ENCODE measurements around the gene NKTR. TPM values are rescaled to one million over a fixed set of nuclear protein-coding genes. Genes with fewer than 3 reads are reported as not detected.

NKTR gene
- total and polyA plus RNA-seq, 2 of the 13 experiments (the other 11 are each of a cell fraction or from before 2014, with no cell fraction given) = 41.3 to 59.6 TPM

DNA sequence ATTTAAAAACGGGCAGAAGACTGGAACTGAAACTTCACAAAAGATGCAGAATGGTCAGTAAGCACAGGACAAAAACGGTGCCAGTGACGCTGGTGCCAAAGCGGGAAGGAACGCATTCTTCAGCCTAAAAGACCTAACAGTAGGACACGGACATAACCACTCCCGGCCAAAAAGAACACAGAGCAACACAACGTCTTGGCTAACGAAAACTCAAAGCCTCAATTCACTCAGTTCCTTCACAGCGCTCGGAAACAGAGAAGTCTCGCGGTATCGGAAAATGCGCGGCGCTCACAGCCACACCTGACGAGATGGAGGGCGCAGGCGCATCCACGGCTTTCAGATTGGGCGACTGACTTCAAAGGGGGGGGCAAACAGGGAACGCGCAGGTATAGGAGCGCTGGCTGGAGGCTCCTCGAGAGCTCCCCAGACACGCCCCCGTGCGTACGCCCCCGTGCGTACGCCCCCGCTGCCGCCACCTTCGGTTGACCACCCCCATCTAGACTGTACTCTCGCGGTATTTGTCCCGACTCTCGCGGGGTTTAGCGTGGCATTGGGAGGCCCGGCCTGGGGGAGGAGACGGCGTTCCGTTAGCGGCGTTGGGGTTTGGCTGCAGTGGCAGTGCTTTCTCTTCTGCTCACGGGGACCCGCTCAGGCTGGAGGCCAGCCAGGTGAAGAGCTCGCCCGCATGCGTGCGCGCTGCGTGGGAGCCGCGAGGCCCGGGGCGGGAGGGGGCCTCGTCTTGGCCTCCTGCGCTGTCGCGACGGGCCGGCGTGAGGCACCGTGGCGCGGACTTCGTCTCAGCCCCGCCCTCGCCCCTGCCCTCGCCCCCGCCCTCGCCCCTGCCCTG is at the start of gene NKTR (continued):
- TF ChIP-seq ZNF496 (CRISPR knock-in tag; IDR thresholded peaks at IDR 0.05; ENCODE audit: insufficient replicate concordance) (no peak), ZNF703 (CRISPR knock-in tag; IDR thresholded peaks at IDR 0.05; ENCODE audit: borderline replicate concordance) (no peak), MBD4 (IDR thresholded peaks at IDR 0.05; ENCODE audit: borderline replicate concordance, low read length) (no peak), MTA3 (CRISPR knock-in tag; IDR thresholded peaks at IDR 0.05) (no peak), FOXC1 (CRISPR knock-in tag; IDR thresholded peaks at IDR 0.05; ENCODE audit: borderline replicate concordance) (peak; percentile 85; the same call in 1 of the 2 replicates), ZBTB3 (CRISPR knock-in tag; IDR thresholded peaks at IDR 0.05; ENCODE audit: borderline replicate concordance, low read depth) (peak; percentile 71), TGIF2 (CRISPR knock-in tag; IDR thresholded peaks at IDR 0.05) (peak; percentile 40; the same call in 1 of the 2 replicates), MTF1 (CRISPR knock-in tag; IDR thresholded peaks at IDR 0.05) (no peak), NCOA2 (CRISPR knock-in tag; IDR thresholded peaks at IDR 0.05) (no peak), ZFP62 (CRISPR knock-in tag; IDR thresholded peaks at IDR 0.05) (no peak), ZNF7 (CRISPR knock-in tag; IDR thresholded peaks at IDR 0.05) (no peak)
- TF ChIP-seq, protein P1, sequence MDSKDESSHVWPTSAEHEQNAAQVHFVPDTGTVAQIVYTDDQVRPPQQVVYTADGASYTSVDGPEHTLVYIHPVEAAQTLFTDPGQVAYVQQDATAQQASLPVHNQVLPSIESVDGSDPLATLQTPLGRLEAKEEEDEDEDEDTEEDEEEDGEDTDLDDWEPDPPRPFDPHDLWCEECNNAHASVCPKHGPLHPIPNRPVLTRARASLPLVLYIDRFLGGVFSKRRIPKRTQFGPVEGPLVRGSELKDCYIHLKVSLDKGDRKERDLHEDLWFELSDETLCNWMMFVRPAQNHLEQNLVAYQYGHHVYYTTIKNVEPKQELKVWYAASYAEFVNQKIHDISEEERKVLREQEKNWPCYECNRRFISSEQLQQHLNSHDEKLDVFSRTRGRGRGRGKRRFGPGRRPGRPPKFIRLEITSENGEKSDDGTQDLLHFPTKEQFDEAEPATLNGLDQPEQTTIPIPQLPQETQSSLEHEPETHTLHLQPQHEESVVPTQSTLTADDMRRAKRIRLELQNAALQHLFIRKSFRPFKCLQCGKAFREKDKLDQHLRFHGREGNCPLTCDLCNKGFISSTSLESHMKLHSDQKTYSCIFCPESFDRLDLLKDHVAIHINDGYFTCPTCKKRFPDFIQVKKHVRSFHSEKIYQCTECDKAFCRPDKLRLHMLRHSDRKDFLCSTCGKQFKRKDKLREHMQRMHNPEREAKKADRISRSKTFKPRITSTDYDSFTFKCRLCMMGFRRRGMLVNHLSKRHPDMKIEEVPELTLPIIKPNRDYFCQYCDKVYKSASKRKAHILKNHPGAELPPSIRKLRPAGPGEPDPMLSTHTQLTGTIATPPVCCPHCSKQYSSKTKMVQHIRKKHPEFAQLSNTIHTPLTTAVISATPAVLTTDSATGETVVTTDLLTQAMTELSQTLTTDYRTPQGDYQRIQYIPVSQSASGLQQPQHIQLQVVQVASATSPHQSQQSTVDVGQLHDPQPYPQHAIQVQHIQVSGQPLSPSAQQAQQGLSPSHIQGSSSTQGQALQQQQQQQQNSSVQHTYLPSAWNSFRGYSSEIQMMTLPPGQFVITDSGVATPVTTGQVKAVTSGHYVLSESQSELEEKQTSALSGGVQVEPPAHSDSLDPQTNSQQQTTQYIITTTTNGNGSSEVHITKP (CRISPR knock-in tag; IDR thresholded peaks at IDR 0.05; ENCODE audit: low read depth) = no peak
- TF ChIP-seq, protein P2, sequence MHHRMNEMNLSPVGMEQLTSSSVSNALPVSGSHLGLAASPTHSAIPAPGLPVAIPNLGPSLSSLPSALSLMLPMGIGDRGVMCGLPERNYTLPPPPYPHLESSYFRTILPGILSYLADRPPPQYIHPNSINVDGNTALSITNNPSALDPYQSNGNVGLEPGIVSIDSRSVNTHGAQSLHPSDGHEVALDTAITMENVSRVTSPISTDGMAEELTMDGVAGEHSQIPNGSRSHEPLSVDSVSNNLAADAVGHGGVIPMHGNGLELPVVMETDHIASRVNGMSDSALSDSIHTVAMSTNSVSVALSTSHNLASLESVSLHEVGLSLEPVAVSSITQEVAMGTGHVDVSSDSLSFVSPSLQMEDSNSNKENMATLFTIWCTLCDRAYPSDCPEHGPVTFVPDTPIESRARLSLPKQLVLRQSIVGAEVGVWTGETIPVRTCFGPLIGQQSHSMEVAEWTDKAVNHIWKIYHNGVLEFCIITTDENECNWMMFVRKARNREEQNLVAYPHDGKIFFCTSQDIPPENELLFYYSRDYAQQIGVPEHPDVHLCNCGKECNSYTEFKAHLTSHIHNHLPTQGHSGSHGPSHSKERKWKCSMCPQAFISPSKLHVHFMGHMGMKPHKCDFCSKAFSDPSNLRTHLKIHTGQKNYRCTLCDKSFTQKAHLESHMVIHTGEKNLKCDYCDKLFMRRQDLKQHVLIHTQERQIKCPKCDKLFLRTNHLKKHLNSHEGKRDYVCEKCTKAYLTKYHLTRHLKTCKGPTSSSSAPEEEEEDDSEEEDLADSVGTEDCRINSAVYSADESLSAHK (CRISPR knock-in tag; IDR thresholded peaks at IDR 0.05; ENCODE audit: borderline replicate concordance) = no peak
- TF ChIP-seq, protein P3, sequence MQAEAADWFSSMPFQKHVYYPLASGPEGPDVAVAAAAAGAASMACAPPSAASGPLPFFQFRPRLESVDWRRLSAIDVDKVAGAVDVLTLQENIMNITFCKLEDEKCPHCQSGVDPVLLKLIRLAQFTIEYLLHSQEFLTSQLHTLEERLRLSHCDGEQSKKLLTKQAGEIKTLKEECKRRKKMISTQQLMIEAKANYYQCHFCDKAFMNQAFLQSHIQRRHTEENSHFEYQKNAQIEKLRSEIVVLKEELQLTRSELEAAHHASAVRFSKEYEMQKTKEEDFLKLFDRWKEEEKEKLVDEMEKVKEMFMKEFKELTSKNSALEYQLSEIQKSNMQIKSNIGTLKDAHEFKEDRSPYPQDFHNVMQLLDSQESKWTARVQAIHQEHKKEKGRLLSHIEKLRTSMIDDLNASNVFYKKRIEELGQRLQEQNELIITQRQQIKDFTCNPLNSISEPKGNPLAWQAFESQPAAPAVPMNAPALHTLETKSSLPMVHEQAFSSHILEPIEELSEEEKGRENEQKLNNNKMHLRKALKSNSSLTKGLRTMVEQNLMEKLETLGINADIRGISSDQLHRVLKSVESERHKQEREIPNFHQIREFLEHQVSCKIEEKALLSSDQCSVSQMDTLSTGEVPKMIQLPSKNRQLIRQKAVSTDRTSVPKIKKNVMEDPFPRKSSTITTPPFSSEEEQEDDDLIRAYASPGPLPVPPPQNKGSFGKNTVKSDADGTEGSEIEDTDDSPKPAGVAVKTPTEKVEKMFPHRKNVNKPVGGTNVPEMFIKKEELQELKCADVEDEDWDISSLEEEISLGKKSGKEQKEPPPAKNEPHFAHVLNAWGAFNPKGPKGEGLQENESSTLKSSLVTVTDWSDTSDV (CRISPR knock-in tag; IDR thresholded peaks at IDR 0.05) = no peak
- TF ChIP-seq, protein P4, sequence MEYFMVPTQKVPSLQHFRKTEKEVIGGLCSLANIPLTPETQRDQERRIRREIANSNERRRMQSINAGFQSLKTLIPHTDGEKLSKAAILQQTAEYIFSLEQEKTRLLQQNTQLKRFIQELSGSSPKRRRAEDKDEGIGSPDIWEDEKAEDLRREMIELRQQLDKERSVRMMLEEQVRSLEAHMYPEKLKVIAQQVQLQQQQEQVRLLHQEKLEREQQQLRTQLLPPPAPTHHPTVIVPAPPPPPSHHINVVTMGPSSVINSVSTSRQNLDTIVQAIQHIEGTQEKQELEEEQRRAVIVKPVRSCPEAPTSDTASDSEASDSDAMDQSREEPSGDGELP (IDR thresholded peaks at IDR 0.05; ENCODE audit: borderline replicate concordance, low read depth) = no peak
- TF ChIP-seq, protein P5, sequence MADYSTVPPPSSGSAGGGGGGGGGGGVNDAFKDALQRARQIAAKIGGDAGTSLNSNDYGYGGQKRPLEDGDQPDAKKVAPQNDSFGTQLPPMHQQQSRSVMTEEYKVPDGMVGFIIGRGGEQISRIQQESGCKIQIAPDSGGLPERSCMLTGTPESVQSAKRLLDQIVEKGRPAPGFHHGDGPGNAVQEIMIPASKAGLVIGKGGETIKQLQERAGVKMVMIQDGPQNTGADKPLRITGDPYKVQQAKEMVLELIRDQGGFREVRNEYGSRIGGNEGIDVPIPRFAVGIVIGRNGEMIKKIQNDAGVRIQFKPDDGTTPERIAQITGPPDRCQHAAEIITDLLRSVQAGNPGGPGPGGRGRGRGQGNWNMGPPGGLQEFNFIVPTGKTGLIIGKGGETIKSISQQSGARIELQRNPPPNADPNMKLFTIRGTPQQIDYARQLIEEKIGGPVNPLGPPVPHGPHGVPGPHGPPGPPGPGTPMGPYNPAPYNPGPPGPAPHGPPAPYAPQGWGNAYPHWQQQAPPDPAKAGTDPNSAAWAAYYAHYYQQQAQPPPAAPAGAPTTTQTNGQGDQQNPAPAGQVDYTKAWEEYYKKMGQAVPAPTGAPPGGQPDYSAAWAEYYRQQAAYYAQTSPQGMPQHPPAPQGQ (CRISPR knock-in tag; IDR thresholded peaks at IDR 0.05; ENCODE audit: borderline replicate concordance) = 0 out of 2 replicates have a peak, but pooled peaks have one; percentile 31
